Mesendoderm (in vitro differentiated cells): ENCODE measurements around the gene TMED3. TPM values are rescaled to one million over a fixed set of nuclear protein-coding genes. Genes with fewer than 3 reads are reported as not detected.
A peak's percentile ranks its signal among the peaks of the same experiment; 100 is the strongest.

ENCODE experiments used
- DNase-seq: peaks from one replicate; pipeline ENCODE4 v3.0.0; 2013
- H2AK5ac ChIP-seq: 2 replicates; pipeline ENCODE4 v1.6.1; 2013; ENCODE audit warnings: low read length, inconsistent platforms
- H2BK120ac ChIP-seq: 2 replicates; pipeline ENCODE4 v1.6.1; 2013; ENCODE audit warnings: low read depth, mild to moderate bottlenecking, low read length, moderate library complexity, mixed read lengths
- H2BK15ac ChIP-seq: replicated peaks from 2 replicates; pipeline ENCODE4 v1.6.1; 2013; ENCODE audit warnings: low read depth, mild to moderate bottlenecking, moderate library complexity
- H2BK5ac ChIP-seq: 2 replicates; pipeline ENCODE4 v1.6.1; 2013; ENCODE audit warnings: low read length, inconsistent platforms
- H3K18ac ChIP-seq: 2 replicates; pipeline ENCODE4 v1.6.1; 2013; ENCODE audit warnings: mild to moderate bottlenecking, low read length, mixed read lengths
- H3K23ac ChIP-seq: one replicate; pipeline ENCODE4 v1.6.1; 2013; ENCODE audit warnings: low read length
- H3K27ac ChIP-seq: 2 replicates; pipeline ENCODE4 v1.5.1; 2013; ENCODE audit warnings: low read depth, mild to moderate bottlenecking, inconsistent platforms, low read length, moderate library complexity
- H3K27me3 ChIP-seq: 2 replicates; pipeline ENCODE4 v1.6.1; 2013; ENCODE audit warnings: low read length, control low read depth, mild to moderate bottlenecking, inconsistent platforms; ENCODE audit not compliant: insufficient read depth, poor library complexity
- H3K36me3 ChIP-seq: 2 replicates; pipeline ENCODE4 v1.6.1; 2013; ENCODE audit warnings: low read length, inconsistent platforms; ENCODE audit not compliant: control insufficient read depth, insufficient read depth
- H3K4ac ChIP-seq: one replicate; pipeline ENCODE4 v1.6.1; 2013; ENCODE audit warnings: low read depth, mild to moderate bottlenecking, low read length, moderate library complexity
- H3K4me1 ChIP-seq: 2 replicates; pipeline ENCODE4 v1.6.1; 2013; ENCODE audit warnings: low read depth, low read length, inconsistent platforms; ENCODE audit not compliant: control insufficient read depth
- H3K4me2 ChIP-seq: 2 replicates; pipeline ENCODE4 v1.6.1; 2013; ENCODE audit warnings: low read length
- H3K4me3 ChIP-seq: 2 replicates; pipeline ENCODE4 v1.5.1; 2013; ENCODE audit warnings: mild to moderate bottlenecking, low read length
- H3K56ac ChIP-seq: one replicate; pipeline ENCODE4 v1.6.1; 2013; ENCODE audit warnings: low read length
- H3K79me1 ChIP-seq: 2 replicates; pipeline ENCODE4 v1.6.1; 2013; ENCODE audit warnings: low read length, inconsistent platforms
- H3K79me2 ChIP-seq: 2 replicates; pipeline ENCODE4 v1.6.1; 2013; ENCODE audit warnings: mild to moderate bottlenecking, low read length; ENCODE audit not compliant: control insufficient read depth, insufficient read depth
- H3K9ac ChIP-seq: 2 replicates; pipeline ENCODE4 v1.6.1; 2013; ENCODE audit warnings: low read length, inconsistent platforms
- H4K5ac ChIP-seq: one replicate; pipeline ENCODE4 v1.6.1; 2013; ENCODE audit warnings: low read length
- H4K8ac ChIP-seq: one replicate; pipeline ENCODE4 v1.6.1; 2013; ENCODE audit warnings: low read depth, mild to moderate bottlenecking, control low read depth, low read length, moderate library complexity
- WGBS: extraction: QIAGEN DNeasy Blood & Tissue Kit; methylation state at CpG from one replicate; pipeline ENCODE4 v1.1.7; 2013; ENCODE audit warnings: low lambda C conversion rate, missing lambda C conversion rate; ENCODE audit not compliant: insufficient coverage; ENCODE audit errors: extremely low coverage; 5-methylcytosine and 5-hydroxymethylcytosine counted together
- polyA plus RNA-seq, 2 experiments: library from polyadenylated mRNA; stranded (reverse); fragments of 200-250 nt; gene quantifications; one replicate each; pipeline ENCODE4 v1.2.3, GENCODE V29; 2013

TMED3 gene
- 38.3 TPM for polyA plus RNA-seq (2013, experiment 1 of 2)
- polyA plus RNA-seq (2013, experiment 2 of 2) = 38.2 TPM

GRCh38 chr15:79310985-79311900 is at the start of gene TMED3:
Gene TMED3 (plus strand): TSS chr15:79311112. CDS start chr15:79311250, 138 bp downstream.
- Histone ChIP-seq H3K36me3 (peaks cover 8% of the 10 kb centered on the region), H4K8ac (no peak within 1 kb of the TSS), H2BK5ac (peak within 1 kb of the TSS; percentile 22), H3K27me3 (peaks cover 2% of the 10 kb centered on the region), H3K27ac (peak within 1 kb of the TSS; percentile 68), H3K79me2 (peaks cover 11% of the 10 kb centered on the region), H3K18ac (peak within 1 kb of the TSS; percentile 7), H3K4me1 (peaks cover 4% of the 10 kb centered on the region), H3K4ac (peak within 1 kb of the TSS; percentile 25), H2BK15ac (no peak within 1 kb of the TSS), H3K23ac (peak within 1 kb of the TSS; percentile 95), H4K5ac (no peak within 1 kb of the TSS), H2AK5ac (peak within 1 kb of the TSS; percentile 43), H3K4me2 (peak within 1 kb of the TSS; percentile 68), H3K56ac (peak within 1 kb of the TSS; percentile 97), H3K9ac (peak within 1 kb of the TSS; percentile 94), H3K4me3 (peak within 1 kb of the TSS; percentile 86), H3K79me1 (peaks cover 9% of the 10 kb centered on the region), H2BK120ac (no peak within 1 kb of the TSS)
- WGBS = no CpG with 5 or more reads among the region's 76 CpGs
- DNase-seq = peak; percentile 94

- Histone ChIP-seq H3K23ac (no peak overlapping the region), H3K79me1 (no peaks in the 10 kb centered on the region), H3K4ac (no peak overlapping the region), H3K4me3 (no peak overlapping the region), H3K27ac (no peak overlapping the region), H2BK5ac (no peak overlapping the region), H4K8ac (no peak overlapping the region), H3K9ac (no peak overlapping the region), H3K4me1 (no peaks in the 10 kb centered on the region), H3K36me3 (no peaks in the 10 kb centered on the region), H2AK5ac (no peak overlapping the region), H4K5ac (no peak overlapping the region), H2BK15ac (no peak overlapping the region), H3K4me2 (no peak overlapping the region), H2BK120ac (no peak overlapping the region), H3K27me3 (no peaks in the 10 kb centered on the region), H3K56ac (no peak overlapping the region), H3K79me2 (no peaks in the 10 kb centered on the region), H3K18ac (no peak overlapping the region)
- WGBS = no CpG with 5 or more reads among the region's 1 CpG
- no peak for DNase-seq
Measured at GRCh38 chr15:79261836-79262235, 49.1 kb upstream of the TMED3 start.

GRCh38 chr15:79265167-79265566 is 45.7 kb upstream of the TMED3 start:
- Histone ChIP-seq H3K79me2 (no peaks in the 10 kb centered on the region), H3K9ac (no peak overlapping the region), H3K56ac (no peak overlapping the region), H3K27me3 (no peaks in the 10 kb centered on the region), H4K5ac (no peak overlapping the region), H3K36me3 (no peaks in the 10 kb centered on the region), H3K4me1 (no peaks in the 10 kb centered on the region), H2AK5ac (no peak overlapping the region), H3K4me3 (no peak overlapping the region), H2BK120ac (no peak overlapping the region), H3K4me2 (no peak overlapping the region), H2BK15ac (no peak overlapping the region), H3K23ac (no peak overlapping the region), H4K8ac (no peak overlapping the region), H3K18ac (no peak overlapping the region), H3K4ac (no peak overlapping the region), H3K27ac (no peak overlapping the region), H3K79me1 (no peaks in the 10 kb centered on the region), H2BK5ac (no peak overlapping the region)
- WGBS = no CpG with 5 or more reads among the region's 4 CpGs
- peak; percentile 11 for DNase-seq

- WGBS = no CpG with 5 or more reads among the region's 3 CpGs
- no peak overlapping the region for H3K4me3 ChIP-seq
- H3K9ac ChIP-seq = no peak overlapping the region
Measured at GRCh38 chr15:79265987-79266579, 44.8 kb upstream of the TMED3 start.

GRCh38 chr15:79282371-79283251 is 28.3 kb upstream of the TMED3 start, which contains the start of gene ANKRD34C:
Gene ANKRD34C (plus strand): TSS chr15:79282722. CDS start chr15:79293285, 10,563 bp downstream.
- Histone ChIP-seq H2BK5ac (no peak within 1 kb of the TSS), H3K79me1 (no peaks in the 10 kb centered on the region), H3K36me3 (no peaks in the 10 kb centered on the region), H3K79me2 (no peaks in the 10 kb centered on the region), H3K56ac (no peak within 1 kb of the TSS), H3K27me3 (peaks cover 29% of the 10 kb centered on the region), H2AK5ac (no peak within 1 kb of the TSS), H3K4me3 (no peak within 1 kb of the TSS), H3K18ac (no peak within 1 kb of the TSS), H4K5ac (no peak within 1 kb of the TSS), H3K9ac (no peak within 1 kb of the TSS), H3K27ac (no peak within 1 kb of the TSS), H4K8ac (no peak within 1 kb of the TSS), H2BK120ac (no peak within 1 kb of the TSS), H3K4ac (no peak within 1 kb of the TSS), H3K4me1 (no peaks in the 10 kb centered on the region), H3K23ac (no peak within 1 kb of the TSS), H3K4me2 (no peak within 1 kb of the TSS), H2BK15ac (no peak within 1 kb of the TSS)
- DNase-seq = no peak
- WGBS = no CpG with 5 or more reads among the region's 56 CpGs

More at GRCh38 chr15:79265987-79266579, 44.8 kb upstream of the TMED3 start:
- H3K4ac ChIP-seq = no peak overlapping the region
- no peak overlapping the region for H3K4me2 ChIP-seq
- no peak overlapping the region for H3K18ac ChIP-seq
- H3K23ac ChIP-seq = no peak overlapping the region
- H3K27ac ChIP-seq = no peak overlapping the region
- H2BK5ac ChIP-seq = no peak overlapping the region
- no peak overlapping the region for H2AK5ac ChIP-seq
- H4K5ac ChIP-seq = no peak overlapping the region
- H3K56ac ChIP-seq = no peak overlapping the region
- H3K36me3 ChIP-seq = no peaks in the 10 kb centered on the region
- no peak overlapping the region for H2BK15ac ChIP-seq
- no peak overlapping the region for H2BK120ac ChIP-seq
- H3K79me2 ChIP-seq = no peaks in the 10 kb centered on the region
- no peak overlapping the region for H4K8ac ChIP-seq
- DNase-seq = no peak
- H3K27me3 ChIP-seq = no peaks in the 10 kb centered on the region
- no peaks in the 10 kb centered on the region for H3K4me1 ChIP-seq
- no peaks in the 10 kb centered on the region for H3K79me1 ChIP-seq
